Fibroblast of skin of left biceps (primary cell): ENCODE results near the gene TRPT1.

Experiments used
- DNase-seq, 2 experiments: peaks; one replicate each; pipeline ENCODE4 v3.0.0-alpha.2; 2013; ENCODE audit warnings: low read depth in 2 of 2

TRPT1 gene

GRCh38 chr11:64229744-64230170 lies 3.8 kb upstream of the TRPT1 start:
- DNase-seq: no peak

- no peak for DNase-seq
Observed at GRCh38 chr11:64229090-64229743, 3.2 kb upstream of the TRPT1 start.

GRCh38 chr11:64227405-64227956 lies 1.5 kb upstream of the TRPT1 start:
- DNase-seq: no peak

- DNase-seq: no peak
Observed at GRCh38 chr11:64226507-64227051, 593 bp upstream of the TRPT1 start.

GRCh38 chr11:64224891-64225607 lies 937 bp downstream of the TRPT1 start:
- DNase-seq: no peak

GRCh38 chr11:64224151-64224890 lies 1.7 kb downstream of the TRPT1 start:
- DNase-seq: no peak

GRCh38 chr11:64223001-64223651 lies 2.9 kb downstream of the TRPT1 start:
- no peak for DNase-seq

GRCh38 chr11:64222651-64223000 lies 3.4 kb downstream of the TRPT1 start:
- DNase-seq: no peak

GRCh38 chr11:64220798-64221197 lies 5.2 kb downstream of the TRPT1 start:
- no peak for DNase-seq

- no peak for DNase-seq
Observed at GRCh38 chr11:64220271-64220670, 5.7 kb downstream of the TRPT1 start.

- no peak for DNase-seq
Observed at GRCh38 chr11:64219755-64220154, 6.2 kb downstream of the TRPT1 start.

- DNase-seq: no peak
Observed at GRCh38 chr11:64219354-64219684, 6.7 kb downstream of the TRPT1 start.

- DNase-seq: no peak
Observed at GRCh38 chr11:64218628-64219353, 7.2 kb downstream of the TRPT1 start.

GRCh38 chr11:64216879-64217278 lies 9.1 kb downstream of the TRPT1 start:
- DNase-seq: no peak

GRCh38 chr11:64211181-64211872 lies 14.7 kb downstream of the TRPT1 start:
- DNase-seq: no peak

GRCh38 chr11:64210301-64211020 lies 15.5 kb downstream of the TRPT1 start:
- no peak for DNase-seq

GRCh38 chr11:64209563-64209843 lies 16.5 kb downstream of the TRPT1 start:
- DNase-seq: no peak

- DNase-seq: no peak
Observed at GRCh38 chr11:64208796-64209562, 17.0 kb downstream of the TRPT1 start.

GRCh38 chr11:64208086-64208795 lies 17.7 kb downstream of the TRPT1 start:
- DNase-seq: no peak
